SK-N-SH (cell line): ENCODE measurements around the gene SERTAD4.

Source experiments
- FOSL2 ChIP-seq: IDR thresholded peaks from 2 replicates; pipeline ENCODE4 v1.4.0; 2012; ENCODE audit warnings: low read depth, mild to moderate bottlenecking, moderate library complexity, borderline replicate concordance
- TF ChIP-seq, protein P1 (sequence below): fragments of 200-600 bp; sonication (generic); IDR thresholded peaks from 2 replicates; pipeline ENCODE4 v1.6.1; 2017; ENCODE audit warnings: antibody characterized with exemption, mild to moderate bottlenecking, moderate library complexity

DNA sequence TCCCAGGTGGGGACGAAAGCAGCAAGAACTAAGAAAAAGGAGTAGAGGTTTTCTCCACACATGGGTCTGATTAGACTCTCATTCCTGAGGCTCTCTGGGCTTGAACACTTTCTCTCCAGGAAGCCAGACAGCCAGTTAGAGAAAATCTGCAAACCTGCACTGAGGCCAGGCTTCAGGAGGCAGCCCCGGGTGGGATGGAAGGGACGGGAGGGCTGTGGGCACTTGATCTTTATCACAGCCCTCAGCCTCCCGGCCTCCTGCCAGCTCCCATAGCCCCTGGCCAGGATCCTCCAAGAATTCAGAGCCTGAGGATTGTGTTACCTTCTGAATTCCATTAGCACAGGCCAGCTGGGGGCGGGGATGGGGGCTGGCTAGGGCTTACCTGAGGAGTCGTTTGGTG, 40.1 kb downstream of the SERTAD4 start:
- TF ChIP-seq FOSL2: no peak
- TF ChIP-seq, protein P1, sequence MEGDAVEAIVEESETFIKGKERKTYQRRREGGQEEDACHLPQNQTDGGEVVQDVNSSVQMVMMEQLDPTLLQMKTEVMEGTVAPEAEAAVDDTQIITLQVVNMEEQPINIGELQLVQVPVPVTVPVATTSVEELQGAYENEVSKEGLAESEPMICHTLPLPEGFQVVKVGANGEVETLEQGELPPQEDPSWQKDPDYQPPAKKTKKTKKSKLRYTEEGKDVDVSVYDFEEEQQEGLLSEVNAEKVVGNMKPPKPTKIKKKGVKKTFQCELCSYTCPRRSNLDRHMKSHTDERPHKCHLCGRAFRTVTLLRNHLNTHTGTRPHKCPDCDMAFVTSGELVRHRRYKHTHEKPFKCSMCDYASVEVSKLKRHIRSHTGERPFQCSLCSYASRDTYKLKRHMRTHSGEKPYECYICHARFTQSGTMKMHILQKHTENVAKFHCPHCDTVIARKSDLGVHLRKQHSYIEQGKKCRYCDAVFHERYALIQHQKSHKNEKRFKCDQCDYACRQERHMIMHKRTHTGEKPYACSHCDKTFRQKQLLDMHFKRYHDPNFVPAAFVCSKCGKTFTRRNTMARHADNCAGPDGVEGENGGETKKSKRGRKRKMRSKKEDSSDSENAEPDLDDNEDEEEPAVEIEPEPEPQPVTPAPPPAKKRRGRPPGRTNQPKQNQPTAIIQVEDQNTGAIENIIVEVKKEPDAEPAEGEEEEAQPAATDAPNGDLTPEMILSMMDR: no peak
